HG03060 (cell line): ENCODE measurements around the gene STAT4.

ENCODE experiments used
- ATAC-seq: cut with Tn5 transposase; IDR thresholded peaks from one replicate; pipeline ENCODE4 v1.9.1; 2021; ENCODE audit warnings: low read depth, moderate number of reproducible peaks; ENCODE audit not compliant: unreplicated experiment

Gene STAT4

DNA sequence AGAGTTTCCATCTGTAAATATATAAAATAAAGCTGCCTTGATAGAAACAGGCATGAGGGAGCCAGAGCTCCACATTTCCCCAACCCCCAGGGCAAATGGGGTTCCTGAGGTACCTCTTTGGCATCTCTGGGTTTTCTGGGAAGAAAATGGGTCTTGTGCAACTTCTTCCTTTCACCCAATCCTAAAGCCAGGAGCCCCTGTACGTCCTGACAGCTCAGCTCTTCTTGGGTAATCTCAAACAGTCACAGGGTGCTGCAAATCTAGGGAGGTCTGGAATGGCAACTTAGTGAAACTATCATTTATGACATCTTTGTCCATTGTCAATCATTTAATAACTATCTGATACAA, 100.2 kb downstream of the STAT4 start:
- no peak for ATAC-seq

DNA sequence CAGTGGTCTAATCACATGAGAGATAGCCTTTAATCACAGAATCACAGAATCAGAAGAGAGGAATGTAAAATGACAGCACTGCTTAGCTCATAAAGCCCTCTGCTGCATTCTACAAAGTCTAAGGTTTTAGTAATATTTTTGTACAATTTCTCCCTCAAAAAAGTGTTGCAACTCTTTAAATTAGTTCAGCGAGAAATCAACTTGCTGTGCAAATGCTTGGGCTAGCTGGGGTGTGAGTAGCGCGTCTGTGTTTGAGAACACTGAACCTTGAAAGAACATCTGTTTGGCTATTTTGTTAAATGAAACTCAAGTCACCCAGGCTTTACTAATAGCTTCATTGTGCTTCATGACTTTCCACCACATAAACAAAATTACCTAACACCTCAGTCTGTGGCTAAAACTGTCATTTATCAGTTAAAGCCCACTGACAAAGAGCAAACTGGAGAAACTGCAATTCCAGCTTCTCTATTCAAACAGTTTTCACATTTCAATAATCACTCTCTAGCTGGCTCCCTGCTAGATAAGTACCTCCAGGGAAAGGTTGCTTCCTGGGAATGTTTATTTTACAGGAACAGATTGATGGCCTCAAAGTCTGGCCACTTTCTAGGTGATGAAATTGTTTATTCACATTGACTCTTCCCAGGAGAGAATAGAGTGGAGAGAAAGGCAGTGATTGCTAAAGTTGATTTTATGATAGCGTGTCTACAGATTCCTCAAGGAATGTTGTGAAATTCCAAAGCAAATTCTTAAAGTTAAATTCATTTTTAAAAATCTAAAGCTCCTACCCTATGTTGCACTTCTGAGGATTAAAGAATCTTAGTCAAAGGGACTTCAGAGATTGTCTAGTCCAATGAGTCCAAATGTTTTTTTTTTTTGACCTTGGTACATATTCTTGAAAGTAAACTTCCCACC, 100.8 kb downstream of the STAT4 start:
- ATAC-seq: peak; percentile 76

DNA sequence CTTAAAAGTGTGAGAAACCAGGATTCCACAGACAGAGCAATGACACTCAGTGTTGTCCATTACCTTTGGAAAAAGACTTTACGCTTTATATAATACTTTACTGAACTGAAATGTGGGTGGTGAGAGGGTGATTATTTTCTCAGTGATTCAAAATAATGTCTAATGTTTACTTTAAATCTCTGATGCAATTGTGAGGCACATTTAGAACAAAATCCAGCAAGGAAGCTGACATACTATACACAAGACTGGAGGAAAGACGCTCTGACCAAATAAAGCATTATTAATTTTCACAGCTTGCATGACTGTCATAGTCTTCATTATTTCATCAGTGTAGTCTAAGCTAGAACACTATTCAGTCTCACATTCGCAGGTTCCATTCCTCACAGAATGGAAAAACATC, 102.7 kb downstream of the STAT4 start:
- ATAC-seq: no peak

DNA sequence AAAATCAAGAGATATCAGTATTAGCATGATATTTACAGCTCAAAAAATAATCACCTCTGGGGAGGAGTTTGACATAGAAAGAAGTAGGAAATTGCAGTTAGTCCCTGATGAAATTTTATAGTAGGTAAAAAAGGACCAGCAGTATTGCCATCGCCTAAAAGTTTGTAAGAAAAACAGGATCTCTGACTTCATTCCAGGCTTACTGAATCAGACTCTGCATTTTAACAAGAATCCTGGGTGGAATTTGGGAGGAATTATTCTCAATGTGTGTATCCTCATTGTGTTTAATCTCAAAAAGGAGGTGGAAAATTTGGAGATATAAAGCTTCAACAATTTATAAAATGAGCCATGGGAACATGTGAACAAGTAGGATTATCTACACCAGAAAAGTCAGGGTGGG, 105.7 kb downstream of the STAT4 start:
- ATAC-seq: no peak

DNA sequence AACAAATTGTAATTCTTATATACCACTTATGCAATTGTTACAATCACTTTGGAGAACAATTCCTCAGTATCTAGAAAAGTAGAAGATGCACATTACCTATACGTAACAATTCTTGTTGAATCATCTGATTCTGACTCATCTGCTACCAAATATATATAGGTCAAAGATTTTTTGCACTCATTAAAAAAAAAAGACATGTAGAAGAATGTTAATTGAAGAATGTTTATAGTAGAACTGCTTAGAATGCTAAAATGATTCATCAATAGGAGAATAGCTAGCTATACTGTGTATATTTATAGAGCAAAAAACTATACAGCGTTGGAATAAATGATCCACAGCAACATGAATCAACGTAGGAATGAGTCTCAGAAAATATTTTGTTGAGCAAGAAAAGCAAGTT, 107.4 kb downstream of the STAT4 start:
- no peak for ATAC-seq

DNA sequence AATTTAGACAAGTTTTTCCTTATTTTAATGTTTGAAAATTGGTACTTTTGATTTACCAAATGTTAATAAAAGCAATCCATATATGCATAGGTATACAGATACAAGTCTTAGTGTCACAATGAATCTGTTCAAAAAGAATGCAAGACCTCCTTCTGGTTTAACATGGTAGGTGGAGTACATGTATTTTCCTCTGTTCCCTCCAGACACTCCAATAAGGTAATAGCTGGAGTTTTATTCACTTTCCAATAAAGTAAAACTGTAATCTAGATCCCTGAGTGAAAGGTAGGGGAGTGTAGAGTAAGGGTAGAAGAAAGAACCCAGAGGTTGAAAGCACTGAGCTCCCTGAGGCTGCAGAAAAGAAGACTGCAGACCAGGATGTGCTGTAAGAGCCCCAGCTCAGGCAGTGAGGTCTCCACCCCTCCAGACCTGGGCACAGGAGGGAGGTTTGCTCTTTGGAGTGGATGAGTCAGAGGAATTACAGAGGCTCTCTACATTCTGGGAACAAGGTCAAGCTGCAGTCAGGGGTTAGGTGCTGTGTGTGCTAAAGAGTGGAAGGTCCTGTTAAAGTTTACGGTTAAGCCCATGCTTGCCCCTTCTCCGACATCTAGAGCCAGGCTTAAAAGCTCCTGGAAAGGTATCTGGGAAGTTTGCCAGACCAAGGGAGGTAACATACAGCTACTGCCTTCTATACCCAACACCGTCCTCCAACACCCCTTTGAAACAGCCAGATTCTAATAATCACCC, 109.2 kb downstream of the STAT4 start:
- ATAC-seq: no peak

DNA sequence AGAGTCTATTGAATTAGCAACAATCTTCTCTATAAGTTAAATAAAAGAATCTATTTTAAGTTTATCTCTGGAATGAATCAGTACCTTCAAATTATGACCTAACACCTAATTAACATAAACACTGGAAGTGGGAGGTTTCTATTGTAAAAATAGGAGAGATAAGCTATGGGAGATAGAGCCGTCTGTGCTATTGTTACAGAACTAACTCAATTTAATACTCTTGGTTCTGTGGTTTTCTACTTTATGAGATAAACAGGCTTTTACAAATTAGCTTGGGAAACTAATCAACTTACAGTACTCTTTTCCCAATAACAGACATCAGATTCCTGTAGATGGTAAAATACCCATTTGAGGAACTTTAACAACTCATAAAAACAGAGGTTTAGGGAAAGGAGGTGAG, 111.2 kb downstream of the STAT4 start:
- no peak for ATAC-seq

DNA sequence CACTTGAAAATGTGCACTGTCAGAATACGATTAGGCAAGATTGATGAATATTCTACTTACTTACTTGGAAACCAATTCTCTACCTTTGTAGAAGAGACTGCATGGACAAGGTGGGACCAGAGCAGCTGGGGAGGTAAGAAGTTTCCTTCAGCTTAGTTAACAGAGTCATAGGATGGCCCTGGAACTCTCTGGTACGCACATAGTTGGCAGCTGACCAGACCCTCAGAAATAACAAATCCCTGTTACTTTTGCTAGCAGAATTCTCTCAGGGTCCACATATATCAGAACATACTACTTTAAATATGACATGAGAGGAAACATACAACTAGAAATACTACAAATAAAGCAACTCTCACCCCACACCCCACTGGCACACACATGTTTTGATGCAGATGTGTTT, 112.1 kb downstream of the STAT4 start:
- ATAC-seq: no peak

DNA sequence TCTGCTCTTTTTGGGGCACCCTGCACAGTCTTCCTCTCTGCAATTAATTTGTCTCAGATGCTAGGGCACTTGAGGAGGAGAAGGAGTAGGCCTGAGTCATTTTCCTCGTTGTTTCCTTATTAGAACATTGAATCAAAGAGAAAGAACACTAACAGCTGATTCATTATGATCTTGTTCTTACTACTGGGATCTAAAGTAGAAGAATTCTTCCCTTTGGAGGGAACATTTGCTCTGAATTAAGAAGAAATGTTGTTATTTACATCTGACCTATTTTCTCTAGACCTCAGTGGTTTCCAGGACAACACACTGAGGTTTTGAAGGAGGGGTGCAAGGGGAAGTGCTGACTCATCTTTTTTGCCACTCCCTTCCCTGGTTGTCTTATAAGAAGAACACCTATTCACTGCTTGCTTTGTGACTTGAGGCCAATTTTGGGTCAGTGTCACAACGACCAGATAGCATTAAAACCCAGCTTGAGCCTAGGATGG, 112.5 kb downstream of the STAT4 start:
- no peak for ATAC-seq

DNA sequence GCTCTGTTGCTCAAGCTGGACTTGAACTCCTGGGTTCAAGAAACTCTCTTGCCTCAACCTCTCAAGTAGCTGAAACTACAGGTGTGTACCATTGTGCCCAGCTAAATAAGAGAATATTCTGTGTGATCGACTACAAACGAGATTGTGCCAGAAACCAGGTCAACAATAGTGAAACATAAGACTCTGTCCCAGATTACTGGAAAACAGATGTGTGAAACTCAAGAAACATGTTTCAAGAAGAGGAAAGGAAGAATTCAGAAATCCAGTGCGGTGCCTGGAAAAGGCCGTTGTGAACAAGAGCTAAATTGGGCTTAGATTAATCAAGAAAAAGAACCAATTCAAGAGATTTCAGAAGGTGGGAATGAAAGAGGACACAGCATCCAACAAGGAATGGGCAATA, 113.4 kb downstream of the STAT4 start:
- no peak for ATAC-seq

DNA sequence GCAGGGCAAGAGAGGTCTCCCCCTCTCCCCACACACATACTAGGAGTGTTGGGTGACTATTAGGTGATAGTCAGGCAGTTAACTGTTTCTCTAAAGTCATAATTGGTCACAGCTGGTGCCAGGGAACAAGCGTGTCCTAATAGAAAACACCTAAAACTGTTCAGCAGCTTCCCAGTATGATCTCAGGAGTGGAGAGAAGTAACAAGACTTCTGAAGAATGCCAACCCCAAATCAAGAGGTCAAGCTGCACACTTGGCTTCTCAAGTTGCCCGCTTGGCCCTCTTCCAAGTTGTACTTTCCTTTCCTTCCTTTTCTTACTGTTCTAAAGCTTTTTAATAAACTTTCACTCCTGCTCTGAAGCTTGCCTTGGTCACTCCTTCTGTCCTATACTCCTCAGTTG, 114.4 kb downstream of the STAT4 start:
- no peak for ATAC-seq

DNA sequence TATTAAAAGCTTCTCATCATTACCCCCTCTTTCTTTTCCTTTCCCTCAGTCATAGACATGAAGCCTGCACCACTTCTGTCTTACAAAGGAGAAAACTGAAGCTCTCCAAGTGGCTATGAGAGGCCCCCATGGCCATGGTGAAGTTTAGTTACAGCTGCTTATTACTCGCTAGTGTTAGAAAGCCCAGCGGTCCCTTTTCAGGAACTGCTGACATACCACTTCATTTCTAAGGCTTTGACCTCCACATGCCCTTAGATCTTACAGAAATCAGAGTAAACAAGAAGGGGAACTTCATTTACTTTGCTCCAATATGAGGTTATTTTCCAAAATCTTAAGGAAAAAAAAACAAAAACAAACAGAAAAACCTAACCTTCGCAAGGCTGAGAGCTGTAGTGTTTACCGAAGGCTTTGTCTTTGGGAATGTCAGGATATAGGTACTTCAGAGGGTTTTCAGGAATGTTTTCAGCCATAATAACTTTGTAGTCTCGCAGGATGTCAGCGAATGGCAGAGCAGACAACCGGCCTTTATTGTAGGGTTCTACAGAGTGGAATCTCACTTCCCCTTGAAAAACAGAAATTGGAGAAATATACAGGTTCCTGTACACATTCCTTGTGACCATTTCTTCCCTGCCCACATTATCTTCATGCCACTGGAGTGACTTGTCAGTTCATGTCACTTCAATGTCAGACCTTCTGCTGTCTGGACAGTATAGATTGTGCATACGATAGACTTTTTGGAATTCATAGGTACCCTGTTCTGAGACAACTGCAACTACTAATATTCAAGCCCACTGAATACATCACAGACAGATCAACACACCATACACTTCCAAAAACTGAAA, 118.0 kb downstream of the STAT4 start:
- ATAC-seq: no peak

DNA sequence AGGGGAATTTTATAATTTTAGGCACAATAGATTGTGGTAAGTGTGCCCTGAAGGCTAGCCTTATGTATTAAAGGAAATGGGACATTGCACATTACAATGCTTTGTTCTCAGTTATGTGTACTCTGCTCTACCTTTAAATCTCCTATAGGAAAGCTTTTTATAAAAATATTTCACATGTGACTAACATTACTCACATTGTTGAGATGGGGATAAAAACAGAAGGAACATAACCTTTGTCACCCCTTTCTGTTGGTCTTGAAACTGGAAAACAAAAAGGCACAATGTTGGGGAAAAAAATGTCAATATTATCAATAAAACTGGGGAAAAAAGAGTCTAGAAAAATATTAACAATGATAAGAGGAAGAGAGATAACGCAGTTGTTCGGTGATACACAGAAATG, 119.5 kb downstream of the STAT4 start:
- no peak for ATAC-seq

DNA sequence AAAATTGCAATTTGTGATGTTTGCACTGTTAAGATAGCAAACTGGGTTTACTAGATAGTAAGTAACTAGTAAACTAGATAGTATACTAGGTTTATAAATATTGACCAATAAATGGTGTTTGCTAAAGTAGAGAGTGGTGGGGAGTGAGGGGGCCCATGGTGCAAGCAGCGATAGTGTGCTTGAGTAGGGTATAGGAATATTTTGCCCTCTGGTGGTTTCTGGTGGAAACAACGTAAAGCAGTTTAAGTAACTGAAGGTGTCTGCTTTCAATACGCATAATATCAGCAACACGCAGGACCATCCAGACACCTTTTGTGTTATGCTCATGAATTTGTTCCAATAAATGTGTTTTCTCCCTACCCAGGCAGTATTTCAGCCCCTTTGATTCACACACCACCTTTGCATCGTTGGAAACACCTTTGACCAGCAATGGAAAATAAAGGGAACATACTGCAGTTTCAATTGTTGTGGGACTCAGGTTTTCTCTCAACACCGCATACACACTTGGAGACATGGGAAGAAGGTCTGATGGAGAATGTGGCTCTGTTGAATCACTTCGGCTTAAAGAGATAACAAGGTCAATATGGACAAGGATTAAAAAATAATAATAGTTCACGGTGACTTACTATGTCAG, 120.2 kb downstream of the STAT4 start:
- ATAC-seq: peak; percentile 66

DNA sequence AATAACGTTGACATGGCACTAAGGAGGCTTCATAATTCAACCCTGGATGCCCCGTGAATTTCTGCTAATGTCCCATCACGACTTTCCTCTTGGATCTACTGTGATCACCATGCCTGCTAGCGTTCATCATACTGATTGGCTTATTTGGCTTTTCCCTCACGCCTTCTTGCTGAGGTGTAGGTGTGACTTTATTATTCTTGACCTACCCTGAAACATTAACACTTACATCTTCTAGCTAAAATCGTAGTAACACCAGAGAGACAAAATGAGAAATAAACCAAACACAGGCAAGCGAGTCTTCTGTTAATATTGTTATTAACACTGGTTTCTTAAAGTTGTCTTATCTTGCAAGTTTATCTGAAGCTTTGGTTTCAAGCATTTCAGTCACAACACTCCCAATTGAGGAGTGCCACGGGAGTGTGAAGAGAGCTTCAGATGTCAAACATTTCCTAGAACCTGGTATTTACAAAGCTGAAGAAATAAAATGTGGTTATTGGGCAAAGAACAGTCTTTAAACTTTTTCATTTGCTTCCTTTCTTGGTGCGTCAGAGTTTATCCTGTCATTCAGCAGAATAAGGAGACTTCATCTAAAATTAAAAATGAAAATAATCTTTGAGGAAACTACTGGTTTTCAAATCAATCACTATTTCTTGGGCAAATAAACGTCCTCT, 121.4 kb downstream of the STAT4 start:
- no peak for ATAC-seq

DNA sequence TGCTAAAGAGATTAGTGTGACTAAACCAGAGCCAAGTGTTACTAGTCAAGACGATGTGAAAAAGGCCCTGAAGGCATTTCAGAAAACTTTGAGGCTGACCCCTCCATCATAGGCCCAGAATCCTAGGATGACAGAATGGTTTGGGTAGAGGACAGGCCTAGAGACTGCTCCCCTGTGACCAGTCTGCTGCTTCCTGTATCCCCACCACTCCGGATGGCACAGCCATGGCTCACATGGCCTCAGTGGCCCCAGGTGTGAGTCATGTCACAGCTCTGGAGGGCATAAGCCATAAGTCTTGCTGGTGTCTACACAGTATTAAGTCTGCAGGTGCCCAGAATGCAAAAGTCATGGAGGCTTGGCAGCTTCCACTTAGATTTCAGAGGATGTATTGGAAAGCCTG, 124.4 kb downstream of the STAT4 start:
- no peak for ATAC-seq

DNA sequence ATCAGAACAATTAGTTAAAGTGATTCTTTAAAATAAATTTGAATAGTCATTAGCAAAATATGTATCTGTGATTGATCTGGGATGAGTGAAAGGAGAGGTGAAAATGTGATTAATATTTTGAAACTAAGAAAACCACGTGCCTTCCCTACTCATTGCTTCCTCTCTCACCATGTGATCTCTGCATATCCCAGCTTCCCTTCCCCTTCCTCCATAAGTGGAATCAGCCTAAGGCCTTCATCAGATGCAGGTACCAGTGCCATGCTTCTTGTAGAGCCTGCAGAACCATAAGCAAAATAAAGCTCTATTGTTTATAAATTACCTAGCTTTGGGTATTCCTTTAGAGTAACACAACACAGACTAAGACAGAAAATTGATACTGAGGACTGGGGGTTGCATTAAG, 125.7 kb downstream of the STAT4 start:
- ATAC-seq: no peak

DNA sequence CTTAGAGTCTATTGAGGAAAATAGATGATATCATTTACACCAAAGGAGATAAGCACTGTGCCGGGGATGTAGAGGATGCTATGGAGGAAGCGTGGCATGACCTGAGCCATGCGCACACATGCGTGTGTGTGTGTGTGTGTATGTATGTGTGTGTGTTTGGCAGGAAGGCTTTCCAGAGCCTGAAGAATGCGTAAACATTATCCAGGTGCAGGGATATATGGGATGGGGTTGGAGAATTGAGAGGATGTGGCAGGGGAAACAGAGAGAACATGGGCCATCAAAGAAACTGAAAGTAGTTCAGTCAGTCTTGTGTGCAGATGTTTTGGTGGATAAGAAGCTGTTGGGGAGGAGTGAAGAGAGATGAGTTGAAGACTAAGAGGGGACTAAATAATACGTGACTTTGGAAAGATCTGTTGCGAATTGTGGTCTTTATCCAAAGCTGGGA, 127.5 kb downstream of the STAT4 start:
- ATAC-seq: no peak

DNA sequence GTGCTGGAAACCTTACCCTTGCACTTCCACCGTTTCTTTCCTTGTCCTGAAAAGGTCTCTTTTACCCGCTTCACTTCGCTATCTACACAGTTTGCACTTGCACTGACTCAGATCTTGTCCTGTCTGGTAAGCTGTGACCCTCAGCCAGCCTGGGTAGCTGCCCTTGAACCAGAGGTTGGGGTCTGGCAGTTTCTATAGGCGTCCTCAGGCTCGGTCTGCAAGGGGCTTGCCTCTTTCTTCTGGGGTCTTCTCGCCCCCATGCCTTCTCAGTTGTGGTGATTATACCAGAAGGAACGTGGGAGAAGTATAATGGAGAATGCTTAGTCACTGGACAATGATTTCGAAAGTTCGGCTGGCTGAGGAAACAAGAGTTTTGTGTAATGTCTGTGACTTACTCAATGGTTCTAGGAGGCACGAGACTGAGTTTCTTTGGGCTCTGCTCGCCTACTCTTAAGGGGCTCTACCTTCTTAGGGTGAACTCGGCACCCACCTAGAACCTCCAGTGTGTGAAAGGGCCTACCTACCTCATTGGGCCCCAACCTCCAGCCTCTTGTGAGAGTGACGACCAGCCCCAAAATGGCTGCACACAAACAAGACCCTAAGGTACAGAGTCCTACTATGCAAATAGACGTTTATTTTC, 129.9 kb downstream of the STAT4 start:
- ATAC-seq: peak; percentile 13
